ENCODE measurements around the gene LSS. TPM values are rescaled to one million over a fixed set of nuclear protein-coding genes. Genes with fewer than 3 reads are reported as not detected.

The LSS gene
- total and polyA plus RNA-seq, 2 donors (not counting 3 experiments of a cell fraction or from before 2014, with no cell fraction given), result 120 to 141 TPM

DNA sequence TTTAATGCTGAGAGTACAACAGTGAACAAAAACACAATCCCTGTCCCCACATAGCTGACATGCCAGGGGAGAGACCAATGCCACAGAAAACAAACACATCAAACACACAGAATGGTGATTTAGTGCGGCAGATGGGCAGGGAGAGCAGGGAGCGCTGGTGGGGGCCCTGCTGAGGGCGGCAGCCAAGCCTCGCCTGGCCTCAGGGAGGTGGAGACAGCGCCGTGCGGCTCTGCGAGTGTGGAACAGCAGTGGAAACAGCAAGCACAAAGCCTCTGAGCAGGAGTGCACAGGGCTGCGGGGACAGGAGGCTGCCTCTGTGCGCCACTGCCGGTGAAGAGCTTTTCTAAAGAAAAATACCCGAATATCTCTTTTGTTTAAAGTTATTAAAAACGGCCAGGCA, 39.8 kb upstream of the LSS start:
- ChIA-PET CTCF (no interaction called here), POLR2A (no interaction called here)
- H3K4me3 ChIP-seq (replicated peaks in 1 of 3; ENCODE audit: insufficient read depth in 1 of 3, low read depth in 1 of 3, low read length in 3 of 3), result no peak overlapping the region
- BruUV-seq (replicated peaks), result no TSS peak
- no peak for TF ChIP-seq FOS (IDR thresholded peaks at IDR 0.05; ENCODE audit: borderline replicate concordance, insufficient read depth, low read length)
- no peak for TF ChIP-seq GATA2 (IDR thresholded peaks at IDR 0.05; ENCODE audit: insufficient read depth, insufficient read length, low read depth, low read length)
- TF ChIP-seq, protein P1, sequence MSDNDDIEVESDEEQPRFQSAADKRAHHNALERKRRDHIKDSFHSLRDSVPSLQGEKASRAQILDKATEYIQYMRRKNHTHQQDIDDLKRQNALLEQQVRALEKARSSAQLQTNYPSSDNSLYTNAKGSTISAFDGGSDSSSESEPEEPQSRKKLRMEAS (IDR thresholded peaks at IDR 0.05; ENCODE audit: insufficient read depth, insufficient read length), result no peak
- TF ChIP-seq MYC (IDR thresholded peaks at IDR 0.05; ENCODE audit: low read depth, low read length), result no peak
- TF ChIP-seq POLR2A (IDR thresholded peaks at IDR 0.05; ENCODE audit: low read depth, low read length), result no peak
- no peak for TF ChIP-seq EZH2 (IDR thresholded peaks at IDR 0.05; ENCODE audit: borderline replicate concordance, low read depth, low read length, severe bottlenecking)
- TF ChIP-seq, protein P2, sequence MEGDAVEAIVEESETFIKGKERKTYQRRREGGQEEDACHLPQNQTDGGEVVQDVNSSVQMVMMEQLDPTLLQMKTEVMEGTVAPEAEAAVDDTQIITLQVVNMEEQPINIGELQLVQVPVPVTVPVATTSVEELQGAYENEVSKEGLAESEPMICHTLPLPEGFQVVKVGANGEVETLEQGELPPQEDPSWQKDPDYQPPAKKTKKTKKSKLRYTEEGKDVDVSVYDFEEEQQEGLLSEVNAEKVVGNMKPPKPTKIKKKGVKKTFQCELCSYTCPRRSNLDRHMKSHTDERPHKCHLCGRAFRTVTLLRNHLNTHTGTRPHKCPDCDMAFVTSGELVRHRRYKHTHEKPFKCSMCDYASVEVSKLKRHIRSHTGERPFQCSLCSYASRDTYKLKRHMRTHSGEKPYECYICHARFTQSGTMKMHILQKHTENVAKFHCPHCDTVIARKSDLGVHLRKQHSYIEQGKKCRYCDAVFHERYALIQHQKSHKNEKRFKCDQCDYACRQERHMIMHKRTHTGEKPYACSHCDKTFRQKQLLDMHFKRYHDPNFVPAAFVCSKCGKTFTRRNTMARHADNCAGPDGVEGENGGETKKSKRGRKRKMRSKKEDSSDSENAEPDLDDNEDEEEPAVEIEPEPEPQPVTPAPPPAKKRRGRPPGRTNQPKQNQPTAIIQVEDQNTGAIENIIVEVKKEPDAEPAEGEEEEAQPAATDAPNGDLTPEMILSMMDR (IDR thresholded peaks at IDR 0.05; ENCODE audit: extremely low read depth in 1 of 2, insufficient read depth in 1 of 2, low read depth in 1 of 2, low read length in 2 of 2), result no peak
- TF ChIP-seq JUN (IDR thresholded peaks at IDR 0.05; ENCODE audit: borderline replicate concordance, insufficient read depth, insufficient read length, low read depth), result no peak
- H3K4me2 ChIP-seq (ENCODE audit: insufficient read depth, low read length), result no peak overlapping the region
- no peak overlapping the region for H3K27ac ChIP-seq (ENCODE audit: insufficient read depth, low read depth, low read length)
- no peaks in the 10 kb centered on the region for H3K4me1 ChIP-seq (ENCODE audit: control insufficient read depth, extremely low read depth, insufficient read depth, low read length)
- no peaks in the 10 kb centered on the region for H3K9me1 ChIP-seq (replicated peaks; ENCODE audit: control insufficient read depth, extremely low read depth, insufficient read depth, low read length)
- no peaks in the 10 kb centered on the region for H3K79me2 ChIP-seq (ENCODE audit: control insufficient read depth, insufficient read depth, low read length)
- peaks cover 30 to 61% of the 10 kb centered on the region in 2 experiments for H3K36me3 ChIP-seq (ENCODE audit: control insufficient read depth in 2 of 2, extremely low read depth in 1 of 2, insufficient read depth in 2 of 2, low read length in 2 of 2)
- no peaks in the 10 kb centered on the region for H4K20me1 ChIP-seq (replicated peaks; ENCODE audit: control insufficient read depth, extremely low read depth, insufficient read depth, low read length)
- no peak for DNase-seq (ENCODE audit: low read depth, low spot score)
- H3K9me3 ChIP-seq (replicated peaks; ENCODE audit: control insufficient read depth, insufficient read depth, low read length), result no peaks in the 10 kb centered on the region
- dilution Hi-C loops (cut with MboI; ENCODE audit: extremely low pct_ligation_motif_present, low sequenced_read_pairs) (no loop called here), intact Hi-C loops (cut with micrococcal nuclease) (no loop called here)
- H2AFZ ChIP-seq (ENCODE audit: low read depth, low read length), result no peak overlapping the region
- FAIRE-seq, result no peak
- no peak overlapping the region for H3K9ac ChIP-seq (replicated peaks; ENCODE audit: extremely low read depth, insufficient read depth, low read length)
- H3K27me3 ChIP-seq (ENCODE audit: control insufficient read depth in 2 of 2, insufficient read depth in 2 of 2, low read length in 2 of 2), result no peaks in the 10 kb centered on the region

Data from endothelial cell of umbilical vein (primary cell).